Neural progenitor cell (in vitro differentiated cells): ENCODE data around the gene PTPRN2.

Experiments
- CTCF ChIP-seq: fragments of 200-600 bp; sonication (generic); IDR thresholded peaks from 2 replicates; pipeline ENCODE4 v1.5.1; 2017; ENCODE audit warnings: antibody characterized with exemption, mild to moderate bottlenecking
- EZH2 ChIP-seq: fragments of 200-600 bp; sonication (generic); IDR thresholded peaks from 2 replicates; pipeline ENCODE4 v1.6.1; 2017; ENCODE audit warnings: antibody characterized with exemption, mild to moderate bottlenecking, moderate library complexity
- EZH2phosphoT487 ChIP-seq: fragments of 200-600 bp; sonication (generic); IDR thresholded peaks from 2 replicates; pipeline ENCODE4 v1.6.1; 2017; ENCODE audit warnings: antibody characterized with exemption

GRCh38 chr7:157751406-157751805 is 836.2 kb downstream of the PTPRN2 start:
- TF ChIP-seq CTCF (no peak), EZH2phosphoT487 (no peak), EZH2 (no peak)
